K562 (cell line): ENCODE data around the gene HOXB6. TPM values are rescaled to one million over a fixed set of nuclear protein-coding genes. Genes with fewer than 3 reads are reported as not detected.

Source experiments
- BRD4 ChIP-seq: fragments of 200-600 bp; sonication (generic); IDR thresholded peaks from 2 replicates; pipeline ENCODE4 v1.6.1; 2017; ENCODE audit warnings: inconsistent platforms
- CTBP1 ChIP-seq: fragments of 450-650 bp; IDR thresholded peaks from 2 replicates; pipeline ENCODE4 v1.6.1; 2016; ENCODE audit warnings: borderline replicate concordance
- EZH2 ChIP-seq: IDR thresholded peaks from 2 replicates; pipeline ENCODE4 v1.6.1; 2012; ENCODE audit warnings: low read depth, mild to moderate bottlenecking, inconsistent platforms, low read length, borderline replicate concordance
- GABPA ChIP-seq: fragments of 200-800 bp; sonication (Bioruptor generic); conservative IDR thresholded peaks from 2 replicates; pipeline ENCODE4 v1.6.1; 2016; ENCODE audit warnings: low read depth, missing genetic modification characterization, missing compliant biosample characterization
- HDAC1 ChIP-seq, 2 experiments: fragments of 450-650 bp; IDR thresholded peaks; 2 replicates each; pipeline ENCODE4 v1.6.1; 2016 to 2017; ENCODE audit warnings: inconsistent platforms in 1 of 2, mild to moderate bottlenecking in 1 of 2, moderate library complexity in 1 of 2
- HMG20B ChIP-seq: fragments of 250-450 bp; sonication (Bioruptor Pico); IDR thresholded peaks from 2 replicates; pipeline ENCODE4 v1.5.0; 2021; ENCODE audit warnings: mild to moderate bottlenecking
- MYNN ChIP-seq, 2 experiments: sonication (generic); formaldehyde crosslinking in 1 of 2; IDR thresholded peaks; 2 replicates each; pipeline versions ENCODE4 v1.5.0 to v1.6.1; 2016 to 2020; ENCODE audit warnings: antibody characterized with exemption in 1 of 2, missing genetic modification reagents in 1 of 2
- NRF1 ChIP-seq, 2 experiments: fragments of 450-650 bp; IDR thresholded peaks in 1 of 2; conservative IDR thresholded peaks in 1 of 2; 2 replicates each; pipeline ENCODE4 v1.6.1; 2014; ENCODE audit warnings: mild to moderate bottlenecking in 2 of 2
- PHF8 ChIP-seq: fragments of 200-600 bp; sonication (generic); IDR thresholded peaks from 2 replicates; pipeline ENCODE4 v1.6.1; 2012; ENCODE audit warnings: mixed run types, mild to moderate bottlenecking, inconsistent platforms, low read length, moderate library complexity, borderline replicate concordance
- POLR2G ChIP-seq: fragments of 200-400 bp; formaldehyde crosslinking; IDR thresholded peaks from 2 replicates; pipeline ENCODE4 v1.6.1; 2017; ENCODE audit warnings: low read depth, mild to moderate bottlenecking, antibody characterized with exemption, low read length, moderate library complexity
- PTBP1 ChIP-seq: fragments of 200-400 bp; formaldehyde crosslinking; IDR thresholded peaks from 2 replicates; pipeline ENCODE4 v1.6.1; 2017; ENCODE audit warnings: low read depth, low read length
- RBFOX2 ChIP-seq: fragments of 200-400 bp; formaldehyde crosslinking; IDR thresholded peaks from 2 replicates; pipeline ENCODE4 v1.6.1; 2017; ENCODE audit warnings: low read depth, mild to moderate bottlenecking, low read length, moderate library complexity
- SMARCB1 ChIP-seq: IDR thresholded peaks from 2 replicates; pipeline ENCODE4 v1.6.1; 2011; ENCODE audit warnings: improper control_type of control experiment, low read depth; ENCODE audit not compliant: insufficient read length
- SMARCE1 ChIP-seq: fragments of 450-650 bp; IDR thresholded peaks from 2 replicates; pipeline ENCODE4 v1.7.1; 2016; ENCODE audit warnings: mild to moderate bottlenecking
- ZBTB7A ChIP-seq: IDR thresholded peaks from 2 replicates; pipeline ENCODE4 v1.6.1; 2011; ENCODE audit warnings: low read depth, mild to moderate bottlenecking, low read length, moderate library complexity, borderline replicate concordance; ENCODE audit not compliant: control insufficient read depth
- ZFX ChIP-seq: sonication (generic); formaldehyde crosslinking; IDR thresholded peaks from 2 replicates; pipeline ENCODE4 v1.8.0; 2022; ENCODE audit warnings: mild to moderate bottlenecking, missing genetic modification reagents, moderate library complexity
- ZNF140 ChIP-seq: fragments of 250-450 bp; sonication (Bioruptor Pico); IDR thresholded peaks from 2 replicates; pipeline ENCODE4 v1.8.0; 2021; ENCODE audit warnings: moderate library complexity, mild to moderate bottlenecking, inconsistent platforms
- ZNF354B ChIP-seq: fragments of 250-450 bp; sonication (Bioruptor Pico); IDR thresholded peaks from 2 replicates; pipeline ENCODE4 v1.4.0; 2020
- polyA plus RNA-seq, 8 experiments: library from polyadenylated mRNA; depleted of rRNA in 4 of 8; stranded (reverse) in 5 of 8; unstranded in 3 of 8; fragments of >200 nt; fragmentation: Nextera tagmentation in 2 of 8; fragmentation: Illumina TruSeq in 1 of 8; extraction: Ambion mirVana in 2 of 8; extraction: Trizol in 1 of 8; gene quantifications; 2 replicates each; pipeline versions ENCODE4 v1.2.1 to v1.2.3, GENCODE V29; 2011 to 2014; ENCODE audit warnings: inconsistent platforms in 1 of 8, missing spikeins in 1 of 8
- total RNA-seq, 7 experiments: library from RNA; depleted of rRNA in 6 of 7; stranded (reverse); fragments of >200 nt in 6 of 7; fragmentation: Illumina TruSeq in 2 of 7; extraction: Trizol in 2 of 7; gene quantifications; 2 replicates each; pipeline versions ENCODE4 v1.2.1 to v1.2.3, GENCODE V29; 2011 to 2021; ENCODE audit warnings: low replicate concordance in 1 of 7
- TF ChIP-seq, protein P1 (sequence below): fragments of 200-800 bp; sonication (Bioruptor generic); IDR thresholded peaks from 2 replicates; pipeline ENCODE4 v1.6.1; 2017; ENCODE audit warnings: missing genetic modification characterization, missing compliant biosample characterization
- TF ChIP-seq, protein P2 (sequence below), 3 experiments: fragments of 200-800 bp in 1 of 3; sonication (Bioruptor generic) in 1 of 3; sonication (generic) in 1 of 3; formaldehyde crosslinking in 1 of 3; IDR thresholded peaks; 2 replicates each; pipeline versions ENCODE4 v1.6.1 to v1.8.0; 2016 to 2022; ENCODE audit warnings: mild to moderate bottlenecking in 2 of 3, missing compliant biosample characterization in 2 of 3, missing genetic modification characterization in 2 of 3, missing genetic modification reagents in 1 of 3

The HOXB6 gene
- total and polyA plus RNA-seq, 9 of the 15 experiments (the other 6 are each of a cell fraction or from before 2014, with no cell fraction given): 1.2 to 14.8 (median 4.9) TPM

DNA sequence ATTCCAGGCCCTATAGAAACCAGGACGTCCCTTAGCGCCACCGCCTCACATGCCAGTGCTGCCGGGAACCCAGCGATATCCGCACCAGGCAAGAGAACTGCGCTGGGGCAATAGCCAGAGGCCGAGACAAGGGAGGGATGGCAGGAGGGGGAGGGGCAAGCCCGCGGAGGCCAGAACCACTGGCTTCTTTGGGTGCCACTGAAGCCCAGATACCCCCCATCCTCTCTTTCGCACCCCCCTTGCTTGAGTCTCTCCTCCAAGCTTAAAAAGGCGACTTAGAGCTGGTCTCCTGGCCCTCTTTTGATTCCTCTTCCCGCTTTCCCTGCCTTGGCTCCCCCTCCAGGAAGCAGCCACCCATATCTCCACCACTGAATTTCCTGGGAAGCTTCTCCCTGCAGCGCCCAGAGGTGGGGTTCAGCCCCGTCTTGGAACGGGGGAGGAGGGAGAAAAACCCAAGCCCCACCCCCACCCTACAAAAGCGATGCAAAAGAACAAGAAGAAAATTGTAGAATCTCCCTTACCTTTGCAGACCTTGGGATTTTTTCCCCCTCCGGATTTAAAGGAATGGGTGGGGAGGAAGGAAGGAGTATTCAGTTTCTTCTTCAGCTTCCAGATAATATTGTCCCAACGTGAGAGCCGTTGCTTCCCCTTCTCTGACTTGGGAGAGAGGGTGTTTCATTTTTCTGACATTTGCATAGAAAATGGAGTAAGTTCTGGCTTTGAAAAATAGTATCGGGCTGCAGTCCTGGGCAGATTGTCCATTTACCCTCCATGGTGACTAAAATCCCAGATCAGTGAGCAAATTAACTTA, 622 bp downstream of the HOXB6 start (continued):
- no peak for TF ChIP-seq MYNN (IDR thresholded peaks at IDR 0.05)
- TF ChIP-seq MYNN (CRISPR knock-in tag; IDR thresholded peaks at IDR 0.05): no peak
- TF ChIP-seq, protein P1, sequence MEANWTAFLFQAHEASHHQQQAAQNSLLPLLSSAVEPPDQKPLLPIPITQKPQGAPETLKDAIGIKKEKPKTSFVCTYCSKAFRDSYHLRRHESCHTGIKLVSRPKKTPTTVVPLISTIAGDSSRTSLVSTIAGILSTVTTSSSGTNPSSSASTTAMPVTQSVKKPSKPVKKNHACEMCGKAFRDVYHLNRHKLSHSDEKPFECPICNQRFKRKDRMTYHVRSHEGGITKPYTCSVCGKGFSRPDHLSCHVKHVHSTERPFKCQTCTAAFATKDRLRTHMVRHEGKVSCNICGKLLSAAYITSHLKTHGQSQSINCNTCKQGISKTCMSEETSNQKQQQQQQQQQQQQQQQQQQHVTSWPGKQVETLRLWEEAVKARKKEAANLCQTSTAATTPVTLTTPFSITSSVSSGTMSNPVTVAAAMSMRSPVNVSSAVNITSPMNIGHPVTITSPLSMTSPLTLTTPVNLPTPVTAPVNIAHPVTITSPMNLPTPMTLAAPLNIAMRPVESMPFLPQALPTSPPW (CRISPR knock-in tag): peak; percentile 61; the same call in 1 of the 2 replicates
- TF ChIP-seq SMARCE1: 0 out of 2 replicates have a peak, but pooled peaks have one; percentile 7
- TF ChIP-seq ZBTB7A: 0 out of 2 replicates have a peak, but pooled peaks have one; percentile 31
- TF ChIP-seq PHF8: peak; percentile 17; the same call in 1 of the 2 replicates
- no peak for TF ChIP-seq ZNF354B
- TF ChIP-seq RBFOX2: peak; percentile 66
- no peak for TF ChIP-seq PTBP1
- TF ChIP-seq, protein P2, sequence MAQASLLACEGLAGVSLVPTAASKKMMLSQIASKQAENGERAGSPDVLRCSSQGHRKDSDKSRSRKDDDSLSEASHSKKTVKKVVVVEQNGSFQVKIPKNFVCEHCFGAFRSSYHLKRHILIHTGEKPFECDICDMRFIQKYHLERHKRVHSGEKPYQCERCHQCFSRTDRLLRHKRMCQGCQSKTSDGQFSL (CRISPR knock-in tag; IDR thresholded peaks at IDR 0.05): peak; percentile 41
- TF ChIP-seq, protein P2 (tag; IDR thresholded peaks at IDR 0.05): peak in 1 of 2 experiments; percentile 59; a peak in 2 of 4 replicates
- TF ChIP-seq BRD4: no peak
- TF ChIP-seq HDAC1 (IDR thresholded peaks at IDR 0.05): 0 out of 4 replicates have a peak, but pooled peaks of 1 of the 2 experiments have one; percentile 16
- TF ChIP-seq ZFX (CRISPR knock-in tag): no peak; the same call in 1 of the 2 replicates
- peak; percentile 33; the same call in 1 of the 2 replicates for TF ChIP-seq CTBP1
- TF ChIP-seq ZNF140 (CRISPR knock-in tag): no peak
- TF ChIP-seq SMARCB1: peak; percentile 38
- no peak for TF ChIP-seq EZH2
- TF ChIP-seq HMG20B: no peak
- TF ChIP-seq POLR2G: peak; percentile 63
- TF ChIP-seq NRF1 (conservative IDR thresholded peaks at IDR 0.05 in 1 of 2, IDR thresholded peaks at IDR 0.05 in 1 of 2): peak; percentile 21 to 39; a peak in 2 of 4 replicates
- TF ChIP-seq GABPA: no peak
